ENCODE data around the gene SDK2.

The SDK2 gene

DNA sequence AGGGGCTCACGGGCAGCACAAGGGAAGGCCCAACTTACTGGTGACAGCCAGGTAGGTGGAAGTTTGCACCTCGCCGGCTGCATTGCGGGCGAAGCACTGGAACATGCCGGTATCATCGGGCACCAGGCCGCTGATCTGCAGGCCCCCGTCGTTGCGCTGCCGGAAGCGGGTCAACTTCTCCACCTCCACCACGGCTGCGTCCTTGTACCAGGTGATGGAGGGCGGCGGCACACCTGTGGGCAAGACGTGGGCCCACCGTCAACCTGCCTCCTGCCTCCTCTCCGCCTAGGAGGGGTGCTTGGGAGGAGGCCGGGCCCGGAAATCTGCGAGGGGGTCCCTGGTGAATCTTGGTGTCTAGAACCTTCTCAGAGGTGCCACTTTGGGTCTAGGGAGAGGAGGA lies 208.8 kb downstream of the SDK2 start:
- FAIRE-seq = no peak

DNA sequence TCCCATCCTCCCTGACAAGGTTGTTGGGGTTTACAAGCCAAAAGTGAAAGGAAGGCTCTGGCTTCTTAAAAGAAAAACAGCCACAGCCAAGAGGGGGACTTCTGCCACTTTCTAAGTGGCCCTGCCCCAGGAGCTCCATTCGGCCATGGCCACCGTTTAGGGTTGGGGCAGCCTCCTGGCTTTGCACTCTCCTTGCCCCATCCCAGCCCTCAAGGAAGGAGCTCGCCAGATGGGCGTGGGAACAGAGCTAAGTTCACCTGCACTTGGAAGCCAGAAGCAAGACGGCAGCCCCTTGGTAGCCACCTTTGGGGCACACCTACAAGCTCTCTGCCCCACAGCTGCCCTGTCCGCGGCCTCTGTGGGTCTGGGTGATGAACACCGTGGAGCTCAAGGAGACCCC lies 210.1 kb downstream of the SDK2 start:
- no peak for FAIRE-seq

DNA sequence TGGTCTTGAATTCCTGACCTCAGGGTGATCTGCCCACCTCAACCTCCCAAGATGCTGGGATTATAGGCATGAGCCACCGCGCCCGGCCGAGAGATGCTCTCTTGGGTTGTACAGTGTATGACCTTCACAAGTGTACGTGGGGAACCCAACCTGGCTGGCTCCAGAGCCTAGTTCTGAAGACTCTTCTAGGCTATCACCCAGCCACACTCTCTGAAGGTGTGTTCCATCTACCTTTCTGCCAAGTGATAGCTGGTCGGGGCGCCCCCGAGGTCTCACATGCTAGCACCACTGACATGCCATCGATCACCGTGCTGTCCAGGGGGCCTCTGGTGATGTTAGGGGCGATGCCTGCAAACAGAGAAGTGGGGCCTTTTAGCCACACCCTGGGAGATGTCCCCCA lies 210.7 kb downstream of the SDK2 start:
- FAIRE-seq = no peak

DNA sequence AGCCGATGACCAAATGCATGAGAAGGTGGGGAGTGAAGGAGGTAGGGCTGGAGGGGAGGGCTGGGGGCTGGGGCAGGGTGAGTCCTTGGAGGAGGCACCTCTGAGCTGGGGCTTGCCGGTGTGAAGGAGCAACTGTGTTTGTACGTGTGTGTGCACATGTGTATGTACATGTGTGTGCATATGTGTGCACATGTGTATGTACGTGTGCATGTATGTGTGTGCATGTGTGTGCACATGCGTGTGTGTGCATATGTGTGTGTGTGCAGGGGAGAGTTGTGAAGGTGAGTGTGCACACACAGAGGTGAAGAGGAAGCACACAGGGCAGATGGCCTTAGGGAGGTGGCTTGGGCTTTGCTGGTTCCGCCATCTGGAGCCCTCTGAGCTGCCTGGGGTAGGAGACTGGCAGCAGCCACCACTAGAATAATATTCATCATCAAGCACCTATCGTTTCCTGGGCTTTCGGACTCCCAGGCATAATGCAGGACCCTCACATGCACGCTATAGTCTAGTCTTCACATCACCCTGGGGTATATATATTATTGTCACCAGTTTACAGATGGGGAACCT lies 211.5 kb downstream of the SDK2 start:
- no peak for FAIRE-seq

DNA sequence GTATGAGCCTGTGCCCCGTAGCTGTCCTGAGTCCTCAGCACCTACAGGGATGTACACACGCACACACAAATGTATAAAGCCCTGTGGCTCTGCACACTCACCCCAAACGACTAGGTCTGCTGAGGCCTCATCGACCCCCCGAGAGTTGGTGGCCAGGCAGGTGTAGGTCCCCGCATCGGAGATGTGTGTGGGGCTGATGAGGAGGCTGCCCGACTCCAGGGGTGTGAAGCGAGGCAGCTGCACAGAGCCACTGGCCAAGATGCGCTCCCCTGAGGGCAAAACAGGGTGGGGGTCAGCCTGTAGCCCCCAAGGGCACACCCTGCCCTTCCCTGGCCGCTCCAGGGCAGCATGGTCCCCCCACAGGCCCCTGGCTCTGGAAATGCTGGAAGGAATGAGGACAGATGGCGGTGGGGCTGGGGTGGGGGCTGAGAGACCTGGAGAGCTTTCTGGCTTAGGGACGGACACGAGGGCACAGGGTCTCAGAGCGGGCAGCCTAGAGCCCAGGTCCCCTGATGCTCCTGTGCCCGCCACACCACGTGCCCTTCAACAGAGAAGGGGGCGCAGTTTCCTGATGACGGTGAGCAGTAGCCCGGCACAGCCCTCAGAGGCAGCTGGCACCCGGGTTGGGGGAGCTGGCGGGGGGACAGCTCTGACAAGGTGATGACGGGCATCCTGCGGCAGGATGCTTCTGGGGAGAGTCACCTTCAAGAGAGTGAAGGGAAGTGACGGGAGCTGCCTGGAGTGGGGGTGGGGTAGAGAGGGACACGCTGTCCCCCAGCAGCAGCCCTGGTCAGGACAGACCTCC lies 212.6 kb downstream of the SDK2 start:
- no peak for FAIRE-seq

DNA sequence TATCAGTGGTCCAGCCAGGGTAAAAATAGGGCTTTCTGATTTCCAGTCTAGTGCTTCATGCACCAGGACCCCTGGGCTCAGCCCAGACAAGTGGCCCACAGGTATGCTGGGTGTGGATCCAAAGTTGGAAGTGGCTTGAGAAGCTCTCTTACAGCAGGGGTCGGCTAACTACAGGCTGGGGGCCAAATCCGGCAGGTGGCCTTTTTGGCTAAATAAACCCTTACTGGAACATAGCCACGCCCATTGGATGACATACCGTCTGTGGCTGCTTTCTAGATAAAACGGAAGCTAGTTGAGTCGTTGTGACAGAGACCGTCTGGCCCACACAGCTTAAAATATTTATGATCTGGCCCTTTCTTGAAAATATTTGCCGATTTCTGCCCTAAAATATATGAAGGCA lies 213.4 kb downstream of the SDK2 start:
- FAIRE-seq = no peak

DNA sequence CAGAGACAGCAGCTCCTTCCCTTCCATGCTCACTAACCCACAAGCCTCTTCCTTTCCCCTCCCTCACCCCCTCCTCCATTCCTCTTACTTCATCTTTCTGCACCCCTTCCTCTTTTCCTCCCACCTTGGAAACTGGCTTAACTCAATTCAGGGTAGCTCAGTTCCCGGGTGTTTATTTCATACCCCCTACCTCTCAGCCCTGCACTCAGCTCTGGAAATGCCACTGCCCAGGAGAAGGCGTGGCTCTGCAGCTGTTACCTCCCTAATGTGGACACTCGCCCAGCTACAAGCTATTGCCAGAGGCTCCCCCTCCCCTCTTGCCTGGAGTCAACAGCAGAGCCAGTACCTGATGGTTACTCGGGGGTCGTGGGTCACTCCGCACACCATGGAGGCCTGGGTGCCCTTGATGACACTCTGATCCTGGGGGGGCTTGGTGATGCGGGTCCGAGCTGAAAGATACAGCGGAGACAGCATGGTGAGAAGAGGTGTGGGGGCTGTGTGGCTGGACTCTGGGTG lies 214.0 kb downstream of the SDK2 start:
- FAIRE-seq = no peak

DNA sequence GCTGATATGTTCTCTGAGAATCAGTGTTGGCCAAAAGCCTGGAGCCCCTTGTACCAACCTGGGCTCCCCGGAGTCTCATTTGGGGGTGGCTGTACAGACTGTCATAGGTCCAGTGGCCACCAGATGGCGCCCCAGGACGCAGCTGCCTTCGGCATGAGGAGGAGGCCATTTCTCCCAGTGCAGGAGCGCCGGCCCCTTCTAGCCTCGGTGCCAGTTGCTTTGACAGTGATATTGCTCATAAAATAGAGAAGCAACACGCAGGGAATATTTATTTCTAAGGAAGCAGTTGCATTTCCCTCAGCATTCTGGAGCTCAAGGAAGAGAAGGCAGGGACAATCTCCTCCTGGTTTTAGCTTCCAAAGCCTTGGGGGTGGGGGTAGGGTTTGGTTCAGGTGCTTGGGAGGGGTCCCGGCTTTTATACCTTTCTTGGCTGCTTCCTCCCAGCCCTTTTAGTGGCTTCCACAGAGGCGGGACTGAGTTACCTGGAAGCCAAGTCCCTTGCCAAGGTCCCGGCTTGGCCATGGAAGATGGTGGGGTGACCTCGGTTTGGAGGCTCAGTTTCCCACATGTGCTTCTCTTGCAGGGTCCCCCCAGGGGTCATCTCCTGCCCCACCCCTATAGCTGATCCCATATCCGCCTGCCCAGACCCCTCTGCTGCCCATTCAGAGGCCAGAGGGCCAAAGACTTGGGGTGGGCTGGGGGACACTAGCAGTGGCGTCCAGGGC lies 214.6 kb downstream of the SDK2 start:
- no peak for FAIRE-seq

DNA sequence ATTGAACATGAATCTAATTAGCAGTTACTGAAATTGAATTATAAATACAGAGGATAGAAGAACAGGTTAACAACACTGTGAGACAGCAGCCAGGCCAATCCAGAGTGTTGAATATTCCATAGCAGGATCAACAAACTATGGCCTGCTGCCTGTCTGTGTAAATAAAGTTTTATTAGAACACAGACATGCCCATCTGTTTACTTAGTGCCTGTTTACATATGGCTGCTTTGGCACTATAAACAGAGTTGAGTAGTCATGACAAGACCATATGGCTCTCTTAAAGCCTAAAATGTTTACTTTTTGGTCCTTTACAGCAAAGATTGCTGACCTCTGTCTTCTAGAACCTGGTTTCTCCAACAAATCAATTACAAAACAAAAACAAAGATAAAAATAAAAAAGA lies 217.0 kb downstream of the SDK2 start:
- no peak for FAIRE-seq

DNA sequence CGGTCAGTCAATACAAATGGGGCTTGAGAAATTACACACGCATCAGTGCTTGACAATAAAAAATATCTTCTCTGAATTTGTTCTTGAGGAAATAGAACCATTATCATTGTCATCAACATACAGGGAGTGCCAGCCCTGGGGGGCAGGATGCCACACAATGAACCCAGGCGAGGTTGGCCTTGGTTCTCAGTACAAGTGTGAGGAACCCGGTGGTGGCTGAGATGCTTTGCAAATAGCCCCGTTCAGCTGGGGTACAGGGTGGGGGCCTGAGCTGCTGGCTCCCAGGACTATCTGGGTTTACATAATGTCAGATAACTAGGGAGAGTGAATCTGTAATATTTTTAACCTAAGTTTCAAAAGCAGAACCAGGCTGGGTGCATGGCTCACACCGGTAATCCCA lies 219.7 kb downstream of the SDK2 start:
- FAIRE-seq = no peak

DNA sequence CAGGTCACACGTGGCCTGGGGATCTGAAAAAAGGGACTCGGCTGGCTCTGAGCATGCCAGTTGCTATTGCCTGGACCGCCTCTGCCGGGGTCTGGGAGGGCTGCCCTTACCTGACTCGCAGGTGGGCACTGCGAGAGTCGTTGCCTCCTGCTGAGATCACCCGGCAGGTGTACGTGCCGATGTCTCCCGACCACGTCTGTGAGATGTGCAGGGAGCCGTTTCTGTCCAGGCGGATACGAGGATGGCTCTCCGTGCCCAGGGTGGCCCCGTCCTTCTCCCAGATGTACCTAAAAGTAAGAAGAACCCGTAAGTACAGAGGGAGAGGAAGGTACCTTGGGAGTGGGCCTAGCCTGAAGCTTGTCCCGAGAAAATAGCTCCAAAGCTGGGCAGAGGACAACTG lies 220.4 kb downstream of the SDK2 start:
- FAIRE-seq = no peak

DNA sequence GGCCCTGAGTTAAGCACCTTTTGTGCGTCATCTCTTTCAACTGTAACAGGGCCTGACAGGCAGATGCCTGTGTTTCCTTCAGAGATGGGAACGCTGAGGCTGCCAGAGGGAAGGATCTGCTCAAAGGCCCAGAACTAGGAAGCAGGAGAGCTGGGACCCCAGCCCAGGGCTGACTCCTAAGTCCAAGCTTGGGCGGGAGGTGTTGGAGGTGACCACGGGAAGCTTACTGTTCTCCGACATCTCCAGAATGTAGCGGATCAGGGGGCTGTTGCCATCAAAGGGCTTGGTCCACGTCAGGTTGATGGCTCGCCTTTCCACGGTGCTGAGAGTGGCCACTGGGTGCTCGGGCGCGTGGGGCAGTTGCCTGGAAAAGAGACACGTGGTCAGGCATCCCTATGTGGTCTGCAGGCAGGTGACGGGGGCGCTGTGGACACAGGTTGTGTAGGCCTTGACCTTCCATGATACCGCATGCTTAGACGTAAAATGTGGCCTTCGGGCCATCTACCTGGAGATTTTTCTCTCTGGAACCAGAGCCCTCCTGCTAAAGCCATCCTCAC lies 221.0 kb downstream of the SDK2 start:
- no peak for FAIRE-seq

DNA sequence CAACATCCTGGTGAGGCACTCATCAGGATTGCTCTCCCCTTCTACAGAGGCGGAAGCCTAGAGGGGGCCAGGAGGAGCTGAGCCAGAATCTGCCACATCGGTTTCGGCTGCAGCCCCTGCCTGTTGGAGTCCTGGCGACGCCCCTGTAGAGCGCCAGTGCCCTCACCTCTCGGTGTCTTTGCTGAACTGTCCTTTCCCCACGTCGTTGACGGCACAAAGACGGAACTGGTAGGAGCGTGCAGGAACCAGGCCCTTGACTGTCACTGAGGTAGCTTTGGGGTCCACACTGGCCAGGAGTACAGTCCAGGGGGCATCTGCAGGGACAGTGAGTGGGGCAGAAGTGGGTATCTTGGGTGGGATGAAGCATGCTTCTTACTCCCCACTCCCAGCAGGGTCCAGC lies 222.1 kb downstream of the SDK2 start:
- FAIRE-seq = no peak

DNA sequence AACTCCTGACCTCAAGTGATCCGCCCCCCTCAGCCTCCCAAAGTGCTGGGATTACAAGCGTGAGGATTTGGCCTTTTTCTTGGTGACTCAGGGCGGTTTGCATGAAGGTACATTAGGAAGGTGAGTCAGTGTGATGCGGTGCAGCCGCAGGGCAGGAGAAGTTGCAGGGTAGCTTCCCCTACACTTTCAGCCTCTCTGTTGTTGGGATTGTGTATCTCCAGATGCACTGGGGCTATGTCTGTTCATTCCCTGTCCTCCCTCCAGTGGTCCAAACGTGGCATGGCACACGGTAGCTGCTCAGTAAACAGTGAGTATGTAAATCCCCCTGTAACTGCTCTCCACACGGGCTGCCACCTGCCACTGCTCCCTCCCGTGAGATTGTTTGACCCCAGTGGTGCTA lies 223.3 kb downstream of the SDK2 start:
- FAIRE-seq = no peak

DNA sequence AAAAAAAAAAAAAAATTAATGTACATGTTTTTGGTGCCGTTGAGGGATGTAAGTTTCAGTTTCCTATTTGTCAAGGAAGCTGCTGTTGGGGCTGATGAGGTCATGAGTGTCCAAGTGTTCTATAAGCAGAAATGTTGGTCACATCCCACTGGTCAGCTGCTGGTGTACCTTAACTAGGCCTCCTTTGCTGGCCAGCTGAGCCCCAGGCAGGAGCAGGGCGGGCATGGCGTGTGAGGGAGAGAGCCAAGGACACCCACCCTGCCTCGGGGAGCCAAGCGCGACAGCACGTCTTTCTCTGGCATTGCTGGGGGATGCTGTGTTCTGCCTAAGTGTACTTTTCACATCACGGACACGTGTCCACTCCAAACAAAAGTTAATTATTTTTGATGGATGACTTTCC lies 224.4 kb downstream of the SDK2 start:
- no peak for FAIRE-seq

DNA sequence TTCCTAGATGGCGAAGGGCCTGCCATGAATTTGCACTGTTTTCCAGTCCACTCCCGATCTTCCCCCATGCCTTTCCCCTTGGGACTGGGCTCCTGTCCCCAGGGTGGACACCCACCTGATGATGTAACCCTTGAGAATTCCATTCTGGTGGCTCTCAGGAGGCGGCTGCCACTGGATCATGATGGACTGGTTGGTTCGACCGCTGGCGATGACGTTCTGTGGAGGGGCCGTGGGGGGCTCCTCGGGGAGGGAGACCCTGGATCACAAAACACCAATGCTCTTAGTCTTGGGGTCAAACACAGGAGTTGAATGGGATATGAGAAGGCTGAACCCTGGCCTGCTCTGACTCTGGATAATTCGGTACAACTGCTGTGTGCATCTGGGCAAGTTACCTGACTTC lies 225.2 kb downstream of the SDK2 start:
- no peak for FAIRE-seq

DNA sequence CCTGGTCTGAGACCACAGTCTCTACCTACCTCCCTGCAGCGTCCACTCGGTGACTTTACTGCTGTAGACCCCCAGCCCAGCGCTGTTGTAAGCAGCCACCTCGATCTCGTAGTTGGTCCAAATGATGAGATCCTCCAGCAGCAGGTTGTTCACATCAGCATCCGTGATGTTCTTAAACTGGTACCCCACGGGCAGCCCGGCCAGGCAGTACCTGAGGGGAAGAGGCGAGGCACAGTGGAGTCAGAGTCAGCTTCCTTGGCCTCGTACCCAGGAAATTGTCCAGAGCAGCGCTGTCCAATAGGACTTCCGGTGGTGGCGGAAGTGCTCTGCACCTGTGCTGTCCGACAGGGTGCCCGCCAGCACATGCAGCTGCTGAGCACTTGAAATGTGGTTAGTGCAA lies 228.5 kb downstream of the SDK2 start:
- no peak for FAIRE-seq

DNA sequence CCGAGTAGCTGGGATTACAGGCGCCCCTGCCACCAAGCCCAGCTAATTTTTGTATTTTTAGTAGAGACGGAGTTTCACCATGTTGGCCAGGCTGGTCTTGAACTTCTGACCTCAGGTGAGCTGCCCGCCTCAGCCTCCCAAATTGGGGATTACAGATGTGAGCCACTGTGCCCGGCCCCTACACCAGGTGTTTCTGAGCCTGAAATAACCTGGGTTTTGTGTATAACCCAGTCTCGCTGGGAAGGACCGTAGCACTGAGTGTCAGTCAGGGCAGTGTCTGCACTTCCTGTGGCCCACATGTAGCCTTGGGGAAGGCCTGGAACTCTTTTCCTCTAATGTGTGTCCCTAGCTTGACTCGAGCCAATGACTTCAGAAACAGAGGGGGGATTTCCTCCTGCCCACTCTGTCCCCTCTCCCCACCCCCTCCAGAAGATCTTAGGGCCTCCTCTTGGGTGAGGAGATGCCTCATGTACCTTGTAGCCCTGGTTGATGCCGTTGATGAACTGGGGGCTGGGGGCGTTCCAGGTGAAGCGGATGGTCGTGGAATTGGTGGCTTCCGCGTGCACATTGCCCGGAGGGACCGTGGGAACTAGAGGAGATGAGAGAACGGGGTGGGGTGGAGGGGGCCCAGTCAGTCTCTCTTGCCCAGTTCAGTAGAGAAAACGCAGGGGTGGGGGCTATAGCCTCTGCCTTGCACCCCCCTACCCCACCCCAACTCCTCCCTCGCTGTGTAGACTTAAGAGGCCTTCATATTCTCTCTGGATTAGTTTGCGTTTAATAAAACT lies 229.9 kb downstream of the SDK2 start:
- no peak for FAIRE-seq

DNA sequence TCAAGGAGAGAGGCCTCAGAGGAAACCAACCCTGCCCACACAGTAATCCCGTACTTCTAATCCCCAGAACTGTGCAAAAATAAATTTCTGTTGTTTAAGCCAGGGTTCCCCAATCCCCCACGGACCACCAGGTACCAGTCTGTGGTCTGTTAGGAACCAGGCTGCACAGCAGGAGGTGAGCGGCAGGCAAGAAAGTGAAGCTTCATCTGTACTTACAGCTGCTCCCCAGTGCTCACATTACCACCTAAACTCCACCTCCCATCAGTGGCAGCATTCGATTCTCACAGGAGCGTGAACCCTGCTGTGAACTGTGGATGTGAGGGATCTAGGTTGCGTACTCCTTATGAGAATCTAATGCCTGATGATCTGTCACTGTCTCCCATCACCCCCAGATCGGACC lies 231.3 kb downstream of the SDK2 start:
- FAIRE-seq = no peak

DNA sequence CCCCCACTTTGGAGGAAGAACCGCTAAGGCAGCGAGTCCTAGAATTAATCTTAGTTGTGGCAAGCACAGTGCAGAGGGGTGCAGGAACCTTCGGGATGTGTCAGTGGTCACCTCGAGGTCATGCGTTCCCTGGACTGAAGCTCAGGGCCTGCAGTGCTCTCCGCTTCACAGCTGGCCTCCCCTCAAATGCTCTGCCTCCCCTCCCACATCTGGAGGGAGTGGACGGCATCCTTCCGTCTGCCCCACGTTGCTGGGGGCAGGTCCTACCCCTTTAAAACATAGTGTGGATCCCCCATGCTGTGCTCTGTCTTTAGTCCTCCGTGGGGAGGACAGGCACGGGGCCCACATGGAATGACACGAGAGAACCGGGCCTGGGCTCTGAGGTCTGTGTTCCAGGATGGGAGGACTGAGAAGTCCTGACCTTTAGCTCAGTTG lies 232.9 kb downstream of the SDK2 start:
- FAIRE-seq = no peak

DNA sequence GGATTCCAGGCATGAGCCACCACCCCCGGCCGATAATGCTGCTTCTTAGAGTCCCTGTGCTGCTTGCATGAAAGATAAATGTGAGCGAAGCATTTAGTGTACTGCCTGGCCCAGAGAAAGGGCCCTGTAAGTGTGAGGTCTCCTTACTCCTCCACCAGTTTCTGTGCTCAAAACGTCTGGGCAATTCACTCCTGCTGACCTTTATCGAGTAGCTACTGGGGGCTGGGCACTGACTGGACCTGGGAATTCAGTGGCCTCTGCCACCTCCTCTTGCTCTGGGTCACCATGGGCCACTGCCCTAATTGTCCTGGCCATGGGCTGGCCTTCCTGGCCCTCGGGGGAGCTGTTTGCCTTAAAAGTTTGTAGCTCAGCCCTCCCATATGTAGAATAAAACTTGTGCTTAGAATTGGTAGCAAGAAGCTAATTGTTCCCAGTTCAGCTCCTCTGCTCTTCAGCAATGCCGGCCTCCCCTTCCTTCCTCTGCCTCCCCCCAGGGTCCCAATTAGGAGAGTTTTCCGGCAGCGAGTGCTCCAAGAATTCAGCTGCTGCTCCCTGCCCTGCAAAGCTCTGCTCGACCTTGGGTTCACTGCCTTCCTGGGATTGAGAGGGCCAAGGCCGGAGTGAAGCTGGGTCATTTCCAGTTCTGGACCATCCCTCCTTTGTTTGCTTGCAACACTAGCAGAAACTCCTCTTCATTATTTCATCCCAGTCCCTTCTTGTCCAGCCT lies 233.5 kb downstream of the SDK2 start:
- no peak for FAIRE-seq

DNA sequence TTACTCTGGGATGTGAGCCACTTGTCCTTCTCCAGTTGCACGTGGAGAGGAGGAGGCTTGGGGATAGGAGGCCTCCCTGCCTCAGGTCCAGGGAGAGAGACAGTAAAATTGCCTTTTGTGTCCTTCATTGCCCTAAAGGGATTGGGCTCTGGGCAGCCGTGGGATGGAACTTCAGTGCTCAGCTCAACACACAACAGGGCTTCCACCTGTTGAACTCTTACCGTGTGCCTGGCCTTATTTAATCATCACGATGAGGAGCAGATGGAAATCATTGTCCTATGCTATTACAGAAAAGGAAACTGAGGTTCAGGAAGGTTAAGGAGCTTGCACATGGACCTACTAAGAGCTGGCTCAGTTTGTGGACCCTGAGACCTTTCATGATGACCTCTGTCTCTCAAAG lies 240.0 kb downstream of the SDK2 start:
- FAIRE-seq = no peak

Measured in islet of Langerhans (tissue), 1 donor.